Panc1 (cell line): ENCODE results near the gene CSMD2. TPM values are rescaled to one million over a fixed set of nuclear protein-coding genes. Genes with fewer than 3 reads are reported as not detected.

Experiments
- ATAC-seq: fragments of 200-7000 bp; cut with Tn5 transposase; 2 replicates; pipeline ENCODE4 v1.9.1; 2020; ENCODE audit warnings: mild to moderate bottlenecking, moderate library complexity
- BruUV-seq: library from RNA; stranded (reverse); fragments of 400-500 nt; replicated peaks from 2 replicates; lab custom pipeline; 2021; lab: Mats Ljungman, UMichigan
- CTCF ChIA-PET: fragments of 300-600 bp; sonication (Branson Sonifier 250); formaldehyde crosslinking; loops from one replicate; lab custom pipeline; 2022; ENCODE audit warnings: antibody characterized with exemption; lab: Charles Lee
- POLR2A ChIA-PET: fragments of 300-600 bp; sonication (Branson Sonifier 250); formaldehyde crosslinking; loops from one replicate; lab custom pipeline; 2022; ENCODE audit warnings: antibody characterized with exemption; lab: Charles Lee
- DNase-seq: peaks from one replicate; pipeline ENCODE4 v3.0.0-alpha.2; 2010; ENCODE audit warnings: low read depth, low spot score
- H3K27ac ChIP-seq: 2 replicates; pipeline ENCODE4 v1.5.1; 2011; ENCODE audit warnings: mild to moderate bottlenecking, low read length, inconsistent platforms
- H3K27me3 ChIP-seq: fragments of 200-500 bp; sonication (Bioruptor generic); 2 replicates; pipeline ENCODE4 v1.6.0; 2014; ENCODE audit warnings: low read length, inconsistent platforms; ENCODE audit not compliant: control insufficient read depth, insufficient read depth
- H3K36me3 ChIP-seq: fragments of 200-500 bp; sonication (Bioruptor generic); 2 replicates; pipeline ENCODE4 v1.5.1; 2014; ENCODE audit warnings: inconsistent platforms, mild to moderate bottlenecking, low read length, moderate library complexity; ENCODE audit not compliant: control insufficient read depth, insufficient read depth
- H3K4me1 ChIP-seq: 2 replicates; pipeline ENCODE4 v1.5.1; 2011; ENCODE audit warnings: inconsistent platforms, mild to moderate bottlenecking, low read length, moderate library complexity; ENCODE audit not compliant: control insufficient read depth, insufficient read depth
- H3K4me3 ChIP-seq, 2 experiments: 2 replicates each; pipeline ENCODE4 v1.5.1; 2011 to 2012; ENCODE audit warnings: low read depth in 2 of 2, low read length in 2 of 2, mild to moderate bottlenecking in 2 of 2, inconsistent platforms in 1 of 2, moderate library complexity in 1 of 2
- H3K9me3 ChIP-seq: fragments of 200-500 bp; sonication (Bioruptor generic); 2 replicates; pipeline ENCODE4 v1.5.1; 2014; ENCODE audit warnings: low read depth, mild to moderate bottlenecking, inconsistent platforms, low read length, moderate library complexity; ENCODE audit not compliant: control insufficient read depth, insufficient read depth
- CTCF ChIP-seq: fragments of 450-650 bp; IDR thresholded peaks from 2 replicates; pipeline ENCODE4 v1.5.1; 2017; ENCODE audit warnings: mild to moderate bottlenecking
- POLR2AphosphoS5 ChIP-seq: IDR thresholded peaks from 2 replicates; pipeline ENCODE4 v1.6.1; 2012; ENCODE audit warnings: mild to moderate bottlenecking, low read depth, low read length, moderate library complexity
- REST ChIP-seq, 2 experiments: IDR thresholded peaks; 2 replicates each; pipeline ENCODE4 v1.6.1; 2011 to 2012; ENCODE audit warnings: low read depth in 2 of 2, control low read depth in 1 of 2, low read length in 1 of 2, mild to moderate bottlenecking in 1 of 2, moderate library complexity in 1 of 2; ENCODE audit not compliant: insufficient read depth in 1 of 2
- SIN3A ChIP-seq: IDR thresholded peaks from 2 replicates; pipeline ENCODE4 v1.6.1; 2012; ENCODE audit warnings: low read depth, mild to moderate bottlenecking, low read length, moderate library complexity, borderline replicate concordance; ENCODE audit not compliant: insufficient read depth
- TCF7L2 ChIP-seq: IDR thresholded peaks from 2 replicates; pipeline ENCODE4 v1.6.1; 2011; ENCODE audit warnings: mild to moderate bottlenecking, low read depth, low read length, inconsistent platforms
- in situ Hi-C: cut with HindIII; loops from 2 replicates; pipeline ENCODE4 v1.10.0; 2016; ENCODE audit warnings: low sequenced_read_pairs, low pct_unique_long_range_greater_than_20kb
- intact Hi-C: fragments of 100-400 bp; cut with micrococcal nuclease; formaldehyde crosslinking; loops from one replicate; pipeline ENCODE4 v1.10.0; 2022; ENCODE audit not compliant: unreplicated experiment
- total RNA-seq: library from RNA; stranded (reverse); gene quantifications from one replicate; pipeline ENCODE4 v1.2.1, GENCODE V29; 2021; ENCODE audit not compliant: unreplicated experiment

Gene CSMD2
- total RNA-seq, 1 experiment from 2014 or later: not detected

GRCh38 chr1:33821291-33821690, 343.7 kb downstream of the CSMD2 start:
- no peak for TF ChIP-seq POLR2AphosphoS5
- CTCF ChIA-PET: no interaction called here
- Histone ChIP-seq H3K4me1 (no peaks in the 10 kb centered on the region), H3K36me3 (no peaks in the 10 kb centered on the region), H3K27me3 (peaks cover 5% of the 10 kb centered on the region; the same call in 1 of the 2 replicates), H3K27ac (no peak overlapping the region), H3K9me3 (no peaks in the 10 kb centered on the region), H3K4me3 (no peak overlapping the region)
- no TSS peak for BruUV-seq
- ATAC-seq: no peak
- in situ Hi-C loops (no loop called here), intact Hi-C loops (no loop called here)
- POLR2A ChIA-PET: no interaction called here
- no peak for DNase-seq

GRCh38 chr1:33820804-33821203, 344.2 kb downstream of the CSMD2 start:
- Histone ChIP-seq H3K27ac (no peak overlapping the region), H3K27me3 (peaks cover 7% of the 10 kb centered on the region; the same call in 1 of the 2 replicates), H3K4me1 (no peaks in the 10 kb centered on the region), H3K4me3 (no peak overlapping the region), H3K9me3 (no peaks in the 10 kb centered on the region), H3K36me3 (no peaks in the 10 kb centered on the region)
- no peak for ATAC-seq
- in situ Hi-C loops (no loop called here), intact Hi-C loops (no loop called here)
- no peak for DNase-seq
- CTCF ChIA-PET: no interaction called here
- POLR2A ChIA-PET: no interaction called here
- BruUV-seq: no TSS peak
- TF ChIP-seq POLR2AphosphoS5 (no peak), CTCF (no peak), REST (IDR thresholded peaks at IDR 0.05; ENCODE audit: insufficient read depth in 1 of 2, low read depth in 2 of 2, low read length in 1 of 2) (no peak), TCF7L2 (no peak), SIN3A (no peak)

- no peak overlapping the region for H3K4me3 ChIP-seq
- no TSS peak for BruUV-seq
- ChIA-PET CTCF (no interaction called here), POLR2A (no interaction called here)
- no peak overlapping the region for H3K27ac ChIP-seq
- intact Hi-C loops: no loop called here
- H3K9me3 ChIP-seq: no peaks in the 10 kb centered on the region
- H3K36me3 ChIP-seq: no peaks in the 10 kb centered on the region
- ATAC-seq (no peak), DNase-seq (no peak)
- in situ Hi-C loops: no loop called here
- H3K4me1 ChIP-seq: no peaks in the 10 kb centered on the region
- TF ChIP-seq POLR2AphosphoS5 (no peak), REST (IDR thresholded peaks at IDR 0.05; ENCODE audit: insufficient read depth in 1 of 2, low read depth in 2 of 2, low read length in 1 of 2) (no peak), SIN3A (no peak), CTCF (no peak), TCF7L2 (no peak)
- peaks cover 7% of the 10 kb centered on the region; the same call in 1 of the 2 replicates for H3K27me3 ChIP-seq
These were observed 345.1 kb downstream of the CSMD2 start for GRCh38 chr1:33819913-33820311.
